Forelimb muscle (tissue), 1 donor: ENCODE data around the gene ITIH1. TPM values are rescaled to one million over a fixed set of nuclear protein-coding genes. Genes with fewer than 3 reads are reported as not detected.

Experiments used
- DNase-seq: peaks from one replicate; pipeline ENCODE4 v3.0.0-alpha.2; 2013; ENCODE audit warnings: low read depth
- polyA plus RNA-seq: library from polyadenylated mRNA; unstranded; fragments of 120-200 nt; gene quantifications from one replicate; pipeline ENCODE4 v1.2.1, GENCODE V29; 2013; ENCODE audit not compliant: insufficient read length

Gene ITIH1
- polyA plus RNA-seq, 1 donor = not detected

DNA sequence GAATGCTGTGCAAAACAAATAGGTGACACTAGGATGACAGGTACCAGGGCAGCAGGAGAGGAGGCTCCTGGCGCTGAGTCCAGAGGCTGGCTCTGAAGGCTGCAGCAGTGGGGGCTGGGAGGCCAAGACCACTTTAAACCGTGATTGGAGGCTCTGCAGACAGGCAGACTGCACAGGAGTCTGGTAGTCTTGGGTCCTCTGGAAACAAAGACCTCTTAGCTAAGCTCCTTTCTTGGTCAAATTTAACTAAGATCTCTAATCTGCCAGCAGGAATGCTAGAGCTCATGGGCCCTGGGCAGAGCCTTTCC lies 61.8 kb downstream of the ITIH1 start:
- DNase-seq = no peak

GRCh38 chr3:52839892-52840545 lies 62.6 kb downstream of the ITIH1 start:
- DNase-seq = no peak

DNA sequence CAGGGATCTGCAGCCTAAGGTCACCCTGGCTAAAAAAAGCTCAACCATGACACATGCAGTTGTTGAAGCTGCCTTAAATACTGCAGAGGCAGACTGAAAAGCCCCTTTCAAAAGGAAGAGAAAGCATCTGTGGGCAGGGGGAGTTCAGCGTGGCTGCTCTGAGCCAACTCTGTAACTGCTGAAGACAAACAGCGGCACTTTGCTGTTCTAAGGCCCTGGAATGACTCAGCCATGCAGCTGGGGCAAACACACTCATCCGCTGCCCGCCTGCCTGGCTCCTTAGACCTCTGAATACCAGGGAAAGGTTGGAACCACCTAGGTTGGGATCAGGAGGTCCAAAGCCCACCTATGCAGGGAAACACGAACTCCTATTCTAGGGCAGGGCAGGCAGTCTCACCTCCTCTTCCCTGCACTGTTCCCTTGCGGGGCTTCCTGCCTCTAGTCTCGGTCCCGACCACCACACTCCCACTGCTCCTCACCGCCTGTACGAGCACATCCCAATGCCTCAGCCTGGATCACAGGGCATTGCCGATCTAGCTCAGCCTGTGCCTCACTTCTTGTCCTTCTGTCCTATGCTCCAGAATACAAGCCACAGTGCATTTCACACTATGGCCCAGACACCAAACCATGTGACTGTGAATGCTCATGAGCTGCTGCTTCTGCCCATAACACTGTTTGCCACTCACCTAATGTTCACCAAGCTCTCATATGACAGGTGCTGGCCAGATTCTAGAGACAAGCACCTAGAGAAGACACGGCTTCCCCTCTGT lies 64.0 kb downstream of the ITIH1 start:
- DNase-seq = no peak

Other genes with a start within 250 kb of the ITIH1 start
- gene NT5DC2, start 243.7 kb upstream of the ITIH1 start, polyA plus RNA-seq = 80.6 TPM
- 11.5 TPM for gene UQCC5, start 241.0 kb upstream of the ITIH1 start, polyA plus RNA-seq
- gene PBRM1, start 91.7 kb upstream of the ITIH1 start, polyA plus RNA-seq = 46.8 TPM
- 86.8 TPM for gene GNL3, start 91.6 kb upstream of the ITIH1 start, polyA plus RNA-seq
- 63.7 TPM for gene GLT8D1, start 71.8 kb upstream of the ITIH1 start, polyA plus RNA-seq
- gene SPCS1, start 71.5 kb upstream of the ITIH1 start, polyA plus RNA-seq = 76.5 TPM
- 9.9 TPM for gene NEK4, start 6.7 kb upstream of the ITIH1 start, polyA plus RNA-seq
- gene ITIH3, start 17.2 kb downstream of the ITIH1 start, polyA plus RNA-seq = 1.2 TPM
- 32.4 TPM for gene ITIH4, start 53.1 kb downstream of the ITIH1 start, polyA plus RNA-seq
- gene MUSTN1, start 57.4 kb downstream of the ITIH1 start, polyA plus RNA-seq = 169 TPM
- gene STIMATE, start 119.9 kb downstream of the ITIH1 start, polyA plus RNA-seq = 7.0 TPM